Measurements from ENCODE around the gene APOL3.
"Not testable (repeated sequence)": the region's sequence is repeated elsewhere in the genome, so short reads cannot be mapped to it uniquely, and the experiment has no call there.

The APOL3 gene

GRCh38 chr22:36099561-36099960 lies 61.0 kb downstream of the APOL3 start:
- DNase-seq, result not testable (repeated sequence)

- no peak for DNase-seq
These were observed 62.7 kb downstream of the APOL3 start for GRCh38 chr22:36097880-36098279.

- not testable (repeated sequence) for DNase-seq
These were observed 69.8 kb downstream of the APOL3 start for GRCh38 chr22:36090772-36091171.
